GM18873 (cell line): ENCODE data around the gene MCM3.

Source experiments
- ATAC-seq: cut with Tn5 transposase; IDR thresholded peaks from one replicate; pipeline ENCODE4 v1.9.1; 2021; ENCODE audit warnings: mild to moderate bottlenecking, moderate library complexity, moderate number of reproducible peaks; ENCODE audit not compliant: unreplicated experiment, low FRiP score

Gene MCM3

DNA sequence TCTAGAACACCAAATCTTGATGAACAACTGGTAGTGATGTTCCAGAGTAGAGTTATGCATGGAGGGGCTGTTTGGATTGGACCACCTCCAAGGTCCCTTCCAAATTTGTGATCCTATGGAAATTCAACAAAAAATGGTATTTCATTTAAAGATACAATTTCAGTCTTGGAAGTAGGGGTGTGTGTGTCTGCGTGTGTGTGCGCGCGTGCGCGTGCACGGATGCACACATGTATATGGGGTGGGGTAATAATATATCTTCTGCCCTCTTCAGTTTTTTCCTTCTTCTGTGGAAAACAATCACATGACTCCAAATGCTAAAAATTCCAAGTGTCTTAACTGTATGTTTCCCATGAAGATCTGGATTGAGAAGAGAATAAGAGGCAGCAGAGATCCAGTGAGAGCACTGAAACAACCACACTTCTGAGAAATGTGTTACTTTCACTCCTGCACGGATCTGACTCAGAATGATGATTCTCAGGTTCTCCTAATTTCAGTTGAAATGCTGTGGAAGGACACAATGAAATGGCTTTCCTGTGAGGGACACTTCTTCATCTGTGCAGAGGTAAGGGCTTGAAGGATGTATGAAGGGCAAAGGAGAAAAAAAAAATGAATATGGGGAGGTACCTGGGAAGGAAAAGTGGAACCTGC, 29.7 kb downstream of the MCM3 start:
- no peak for ATAC-seq

DNA sequence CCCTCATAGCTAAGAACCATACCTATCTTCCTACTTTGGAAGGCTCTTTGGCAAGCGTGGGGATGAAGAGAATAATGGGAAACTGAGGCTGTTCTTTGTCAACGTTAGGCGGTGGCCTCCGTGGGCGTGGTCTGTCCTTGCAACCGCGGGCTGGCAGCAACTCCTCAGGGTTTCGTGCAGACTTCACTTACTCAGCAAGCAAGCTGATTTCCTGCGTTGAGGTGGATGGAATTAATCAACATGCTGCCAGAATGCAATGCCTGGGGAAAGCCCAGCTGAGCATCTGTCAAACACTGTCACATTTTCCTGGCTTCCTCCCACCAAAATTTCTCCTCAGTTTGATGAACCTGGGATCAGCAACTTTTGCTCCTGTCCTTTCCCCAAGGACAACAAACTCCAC, 31.0 kb downstream of the MCM3 start:
- no peak for ATAC-seq

DNA sequence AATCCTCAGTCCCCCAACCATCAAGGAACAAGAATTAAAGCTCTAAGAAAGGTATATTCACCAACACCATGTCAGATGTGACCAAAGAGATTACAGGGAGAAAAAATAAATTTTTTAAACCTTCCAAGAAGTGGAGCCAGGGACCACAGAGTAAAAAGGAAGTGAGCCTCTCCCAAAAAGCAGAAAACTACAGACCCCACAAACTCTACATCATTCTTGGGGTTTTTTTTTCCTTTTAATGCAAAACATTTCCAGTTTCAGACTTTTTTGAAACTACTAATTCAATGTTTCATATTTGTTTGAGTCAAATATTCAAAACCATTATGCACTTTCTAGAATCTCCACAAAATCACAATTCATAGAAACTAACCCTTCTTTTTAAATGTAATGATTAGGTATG, 33.4 kb downstream of the MCM3 start:
- ATAC-seq, result no peak

DNA sequence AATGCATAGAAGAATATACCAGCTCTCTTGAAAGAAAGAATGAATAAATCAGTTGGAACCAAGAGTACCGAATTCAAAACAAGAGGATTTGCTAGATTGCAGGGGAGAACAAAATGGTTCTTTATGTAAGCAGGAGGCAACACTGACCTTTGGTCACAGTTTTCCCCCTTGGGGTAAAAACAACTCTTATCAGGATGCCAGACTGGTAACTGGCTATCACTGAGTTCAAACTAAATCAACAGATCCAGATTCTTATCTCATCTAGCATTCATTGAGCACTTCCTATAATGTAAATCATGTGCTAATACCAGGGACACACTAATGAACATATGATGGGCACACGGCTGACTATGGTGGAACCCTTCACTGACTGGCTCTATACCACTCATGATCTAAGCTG, 35.5 kb downstream of the MCM3 start:
- ATAC-seq, result no peak

DNA sequence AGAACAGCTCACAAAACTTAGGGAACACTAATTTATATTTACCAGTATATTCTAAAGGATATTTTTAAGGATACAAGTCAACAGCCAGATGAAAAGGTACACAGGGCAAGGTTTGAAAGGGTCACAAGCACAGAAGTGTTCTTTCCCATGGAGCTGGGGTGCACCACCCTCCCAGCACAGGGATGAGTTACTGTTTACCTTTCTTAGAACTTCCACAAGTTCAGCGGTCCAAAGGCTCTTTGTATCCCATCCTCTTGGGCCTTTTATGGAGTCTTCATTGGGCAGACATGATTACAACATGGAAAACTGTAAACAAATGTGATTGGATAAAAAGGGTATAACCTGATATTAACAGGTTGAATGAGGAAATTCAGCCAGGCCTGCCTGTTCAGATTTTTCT, 39.1 kb downstream of the MCM3 start:
- ATAC-seq, result no peak

DNA sequence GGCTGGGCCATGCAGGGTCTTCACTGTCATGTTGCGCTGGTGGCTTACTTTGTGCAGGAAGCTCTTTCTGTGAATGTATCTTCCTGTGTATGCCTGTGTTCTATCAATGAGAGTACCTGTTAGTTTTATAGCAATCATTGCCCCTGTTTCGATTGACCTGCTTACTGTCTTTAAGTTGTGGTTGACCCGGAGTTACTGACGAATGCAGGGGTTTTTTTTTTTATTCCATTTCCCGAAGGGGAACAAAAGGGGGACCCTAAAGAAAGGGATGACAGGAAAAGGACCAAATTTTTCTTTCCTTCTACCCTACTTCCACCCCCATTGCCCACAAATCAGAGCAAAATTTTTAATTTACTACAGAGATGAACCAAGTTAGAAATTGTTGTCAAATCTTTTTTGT, 40.1 kb downstream of the MCM3 start, which contains the start of gene IL17F:
Gene IL17F (minus strand): TSS at position 101 of the 400 bp plus-strand sequence. CDS start 71 bp downstream, at position 30.
- ATAC-seq, result no peak

DNA sequence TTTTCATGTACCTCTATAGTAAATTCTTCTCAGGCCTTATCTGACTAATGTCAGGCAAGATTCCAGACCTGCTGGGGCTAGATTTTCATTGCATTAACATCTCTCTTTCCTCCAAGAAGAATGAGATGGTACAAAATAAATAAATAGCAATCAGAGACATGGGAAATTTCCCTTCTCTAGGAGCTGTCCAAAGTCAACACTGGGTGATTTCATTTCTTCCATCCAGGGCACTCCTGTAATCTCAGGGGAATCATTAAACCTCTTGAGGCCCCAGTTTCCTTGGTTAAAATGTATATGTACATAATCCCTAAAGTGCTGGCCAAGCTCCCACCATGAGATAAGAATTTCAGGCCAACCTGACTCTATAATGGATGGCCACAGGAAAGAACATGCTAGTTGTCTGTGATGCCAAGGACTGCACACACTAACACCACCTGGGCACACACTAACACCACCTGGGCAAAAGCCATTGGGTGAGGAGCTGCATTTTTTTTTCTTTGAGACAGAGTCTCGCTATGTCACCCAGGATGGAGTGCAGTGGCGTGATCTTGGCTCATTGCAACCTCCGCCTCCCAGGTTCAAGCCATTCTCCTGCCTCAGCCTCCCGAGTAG, 41.2 kb downstream of the MCM3 start:
- ATAC-seq, result no peak

DNA sequence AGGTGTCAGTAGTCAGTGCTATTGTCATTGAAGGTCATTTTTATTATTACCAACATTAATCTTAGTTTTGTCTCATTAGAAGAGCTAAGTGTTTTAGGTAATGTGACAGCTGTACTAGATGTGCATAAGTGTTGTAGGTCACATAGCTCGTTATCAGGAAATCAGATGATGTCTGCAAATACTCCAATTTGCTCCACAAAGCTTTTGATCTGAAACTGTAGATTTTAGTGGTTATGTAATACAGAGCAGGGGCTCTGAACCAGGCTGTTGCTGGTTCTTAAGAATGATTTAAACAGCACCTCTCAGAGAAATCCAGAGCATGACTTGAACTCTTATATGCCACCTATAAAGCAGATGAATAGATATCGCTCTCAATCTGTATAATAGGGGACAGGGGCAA, 42.7 kb downstream of the MCM3 start:
- no peak for ATAC-seq

DNA sequence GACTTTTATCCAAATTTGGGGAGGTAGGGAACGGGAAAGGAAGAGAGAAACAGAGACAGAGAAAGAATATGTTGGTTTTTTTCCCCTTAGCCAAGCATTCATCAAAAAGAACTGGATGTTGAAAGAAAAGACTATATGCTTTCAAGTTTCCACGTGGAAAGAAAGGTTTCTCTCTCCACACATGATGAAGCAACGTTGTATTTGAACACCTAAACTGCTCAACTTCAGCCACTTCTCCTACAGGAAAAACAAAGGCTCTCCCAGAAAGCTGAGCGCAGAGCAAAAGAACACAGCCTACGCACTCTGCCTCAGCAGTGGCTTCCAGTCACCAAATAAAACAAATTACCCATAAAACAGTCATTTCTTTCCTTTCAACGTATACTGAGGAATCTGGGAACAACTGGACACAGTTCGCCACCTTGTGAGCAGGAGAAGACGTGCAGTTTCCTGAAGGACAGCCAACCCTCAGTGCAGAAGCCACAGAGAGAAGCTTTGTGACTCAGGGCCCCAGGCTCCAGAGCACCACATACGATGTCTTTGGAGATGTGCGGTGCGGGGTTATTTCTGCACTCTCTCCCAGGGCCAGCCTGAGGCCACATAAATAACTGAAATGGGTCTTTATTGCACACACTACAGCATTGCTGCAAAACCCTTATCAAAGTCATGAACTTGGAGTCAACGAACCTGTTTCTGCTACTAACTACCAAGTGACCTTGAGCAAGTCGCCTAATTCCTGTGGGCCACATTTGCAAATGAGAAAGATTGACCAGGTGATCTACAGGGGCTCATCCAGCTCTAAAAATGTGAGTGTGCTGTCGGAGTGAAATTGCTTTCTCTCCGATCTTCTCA, 50.3 kb downstream of the MCM3 start:
- peak; percentile 94 for ATAC-seq

DNA sequence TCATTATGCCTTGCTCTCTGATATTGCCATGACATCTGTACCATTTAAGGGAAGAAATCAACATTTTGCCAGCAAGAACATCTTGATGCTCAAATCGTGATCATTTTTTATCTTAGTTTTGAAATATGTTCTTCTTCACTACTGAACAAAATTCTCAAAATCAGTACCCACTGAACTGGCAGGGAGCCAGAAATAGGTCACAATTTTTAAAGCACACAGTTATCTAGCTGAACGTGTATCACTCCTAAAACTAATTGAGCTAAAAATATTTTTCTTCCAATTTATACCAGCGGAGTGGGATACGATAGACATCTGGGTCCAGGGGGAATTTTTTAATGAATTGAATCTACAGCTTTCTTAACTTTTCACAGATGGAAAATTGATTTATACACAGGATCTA, 51.5 kb downstream of the MCM3 start:
- ATAC-seq, result no peak

DNA sequence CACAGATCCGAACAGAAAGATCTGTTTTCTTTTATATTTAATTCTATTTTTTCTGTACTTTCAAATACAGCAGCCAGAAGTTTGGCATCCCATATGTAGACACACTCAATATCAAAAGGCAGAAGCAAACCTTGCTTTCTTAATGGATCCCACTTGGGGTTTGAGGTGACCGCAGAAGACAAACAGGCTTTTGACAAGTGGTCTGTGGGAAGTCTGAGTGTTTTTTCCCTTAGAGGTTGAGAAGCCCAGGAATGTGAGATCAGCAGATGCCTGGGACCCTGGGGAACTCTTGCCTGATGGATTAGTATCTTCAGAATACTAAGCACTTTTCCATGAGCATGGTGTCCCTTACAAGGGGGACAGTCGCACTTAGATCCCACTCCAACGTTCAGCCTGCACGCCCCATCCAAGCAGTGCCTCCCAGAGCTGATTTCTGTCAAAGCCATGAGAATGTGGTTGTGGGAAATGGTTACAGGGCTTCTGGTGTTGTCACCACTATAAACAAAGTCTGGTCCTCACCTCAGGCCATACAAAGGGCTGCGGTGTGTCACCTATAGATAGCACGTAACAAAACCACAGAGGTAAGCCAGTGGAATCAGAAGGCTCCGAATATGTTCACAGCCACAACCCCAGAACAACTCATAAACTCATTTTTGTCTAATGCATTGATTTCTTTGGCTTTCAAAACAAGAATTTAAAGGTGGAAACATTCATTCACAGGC, 53.0 kb downstream of the MCM3 start:
- ATAC-seq, result no peak

DNA sequence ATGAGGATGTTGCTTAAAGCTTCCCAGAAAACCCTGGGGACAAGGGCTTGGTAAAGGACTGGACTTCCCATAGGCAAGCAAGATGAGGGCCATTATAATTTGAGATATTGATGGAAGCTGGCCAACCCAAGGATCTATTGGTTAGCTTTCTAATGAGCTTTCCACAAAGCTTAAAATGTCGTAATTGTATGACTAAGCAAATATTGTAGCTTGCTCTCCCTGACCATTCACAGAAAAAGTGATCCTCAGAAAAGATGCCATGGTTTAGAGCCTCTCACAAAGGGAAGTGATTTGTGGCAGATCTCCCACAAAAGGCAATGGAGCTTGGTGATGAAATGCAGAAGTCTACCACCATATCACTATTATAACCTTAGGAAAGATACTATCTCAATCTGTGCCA, 53.9 kb downstream of the MCM3 start:
- ATAC-seq, result no peak

DNA sequence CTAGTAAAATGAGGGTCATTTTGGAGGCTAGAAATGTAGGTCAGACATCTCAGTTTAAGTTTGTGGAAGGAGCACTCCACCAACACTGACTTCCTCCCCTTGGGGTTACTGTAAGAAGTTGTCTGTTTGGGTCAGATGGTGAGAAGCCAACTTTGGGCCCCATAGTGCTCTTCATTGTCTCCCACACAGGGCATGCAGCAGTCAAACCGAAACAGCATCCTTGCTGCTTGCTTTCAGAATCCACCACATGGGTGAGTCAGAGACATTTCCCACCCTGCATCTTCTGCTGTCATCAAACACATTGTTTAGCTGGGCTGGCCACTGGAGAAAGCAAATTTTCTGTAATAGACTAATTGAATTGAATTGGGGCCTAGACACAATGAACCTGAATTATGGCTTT, 57.0 kb downstream of the MCM3 start:
- peak; percentile 100 for ATAC-seq

DNA sequence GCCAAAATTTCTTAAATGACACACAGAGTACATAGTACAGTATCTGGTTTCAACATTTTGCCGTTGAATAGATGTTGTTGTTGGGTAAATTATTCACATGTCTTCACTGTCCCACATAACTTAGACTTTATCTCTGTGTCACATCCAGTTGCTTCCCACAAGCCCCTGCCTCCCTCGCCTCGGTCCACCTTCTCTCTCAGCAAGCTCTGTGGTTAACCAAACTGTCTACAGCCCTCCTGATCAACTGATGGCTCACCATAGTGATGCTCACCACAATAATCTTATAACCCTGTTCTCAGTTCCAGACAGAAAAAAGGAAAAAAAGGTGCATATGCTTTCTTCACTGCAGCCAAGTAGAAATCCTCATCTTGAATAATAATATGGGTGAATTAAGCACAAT, 63.2 kb downstream of the MCM3 start:
- no peak for ATAC-seq

DNA sequence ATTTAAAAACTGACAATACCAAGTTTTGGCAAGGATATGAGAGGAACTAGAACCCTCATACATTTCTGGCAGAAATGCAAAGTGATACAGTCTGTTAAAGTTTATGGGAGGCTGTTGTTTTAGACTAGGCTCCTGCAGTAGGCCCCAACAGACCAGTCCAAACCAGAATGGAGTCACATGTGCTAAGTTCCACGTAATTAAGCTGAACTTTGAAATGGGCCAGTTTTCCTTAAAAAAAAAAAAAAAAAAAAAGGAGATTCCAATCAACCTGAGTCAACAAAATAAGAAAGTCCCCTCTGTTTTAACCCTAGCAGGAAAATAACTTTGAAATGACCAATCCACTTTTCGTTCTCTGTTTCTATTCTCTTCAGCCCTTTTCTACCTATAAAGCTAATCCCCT, 66.8 kb downstream of the MCM3 start:
- no peak for ATAC-seq

DNA sequence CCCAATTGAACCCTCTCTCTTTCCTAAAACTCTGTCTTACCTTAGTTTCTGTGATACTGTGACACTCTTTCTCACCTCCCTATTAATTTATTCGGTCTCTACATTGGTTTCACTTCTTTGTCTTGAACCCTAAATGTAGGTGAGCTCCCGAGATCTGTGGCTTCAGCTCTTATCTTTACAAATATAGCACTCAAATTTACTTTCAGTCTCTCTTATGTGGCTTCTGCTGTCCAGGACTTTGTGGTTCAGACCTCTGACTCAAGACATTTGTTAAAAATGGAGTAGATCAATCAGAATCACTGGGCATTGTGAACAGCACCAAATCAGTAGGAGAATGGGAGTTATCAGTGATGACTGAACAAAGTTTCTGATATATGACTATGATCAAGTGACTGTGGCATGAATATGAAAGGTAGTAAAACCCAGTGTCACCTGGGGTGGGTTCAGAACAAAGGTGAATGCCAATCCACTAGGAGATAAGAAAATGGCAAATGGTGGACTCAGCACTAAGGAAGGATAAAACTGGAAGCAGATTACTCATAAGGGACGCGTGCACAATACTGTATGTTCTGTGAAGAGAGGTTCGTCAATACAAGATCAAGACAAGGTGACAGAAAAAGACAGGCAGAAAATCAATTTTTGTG, 67.5 kb downstream of the MCM3 start:
- no peak for ATAC-seq

DNA sequence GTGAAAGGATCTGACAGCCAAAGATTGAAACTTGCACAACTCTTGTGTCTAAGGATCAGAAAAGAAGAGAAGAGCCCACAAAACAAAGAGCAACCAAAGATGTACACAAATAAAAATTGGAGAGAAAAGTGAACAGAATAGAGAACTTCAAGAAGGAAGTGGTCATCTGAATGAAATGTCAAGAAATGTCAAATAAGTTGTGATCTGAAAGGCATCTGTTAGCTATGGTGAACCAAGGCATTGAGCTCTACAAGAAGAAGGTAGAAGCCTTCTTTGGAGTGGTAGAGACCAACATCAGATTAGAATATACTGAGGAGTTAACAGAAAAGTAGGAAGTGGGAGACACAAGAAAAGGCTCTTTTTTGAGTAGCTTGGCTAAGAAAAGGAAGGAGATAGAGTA, 68.8 kb downstream of the MCM3 start:
- no peak for ATAC-seq
